Sigmoid colon (tissue), 7 donors: ENCODE results near the gene MACROD2. TPM values are rescaled to one million over a fixed set of nuclear protein-coding genes. Genes with fewer than 3 reads are reported as not detected.

Source experiments
- DNase-seq: peaks from one replicate; pipeline ENCODE4 v3.0.0-alpha.2; 2019
- H3K27ac ChIP-seq, 4 donors: fragments of 200-600 bp; sonication (generic); one replicate each; pipeline ENCODE4 v1.5.1; 2016 to 2019; ENCODE audit warnings: mild to moderate bottlenecking in 1 of 4
- H3K27me3 ChIP-seq, 3 donors: fragments of 200-600 bp; sonication (generic); one replicate each; pipeline ENCODE4 v1.5.1; 2019; ENCODE audit warnings: mild to moderate bottlenecking in 1 of 3
- H3K36me3 ChIP-seq, 4 donors: fragments of 200-600 bp; sonication (generic); one replicate each; pipeline ENCODE4 v1.5.1; 2016 to 2019
- H3K4me1 ChIP-seq, 4 donors: fragments of 200-600 bp; sonication (generic); one replicate each; pipeline ENCODE4 v1.5.1; 2017 to 2019
- H3K4me3 ChIP-seq, 4 donors: fragments of 200-600 bp; sonication (generic); one replicate each; pipeline ENCODE4 v1.5.1; 2017 to 2019; ENCODE audit warnings: mild to moderate bottlenecking in 2 of 4, moderate library complexity in 1 of 4
- H3K9me3 ChIP-seq, 4 donors: fragments of 200-600 bp in 3 of 4; sonication (generic) in 3 of 4; one replicate each; pipeline versions ENCODE4 v1.5.1 to v1.6.1; 2013 to 2019
- EP300 ChIP-seq, 4 donors: sonication (generic); formaldehyde crosslinking; IDR thresholded peaks; one replicate each; pipeline ENCODE4 v1.6.1; 2017; ENCODE audit warnings: antibody characterized with exemption in 4 of 4
- POLR2A ChIP-seq, 2 donors: fragments of 450-650 bp; IDR thresholded peaks; one replicate each; pipeline ENCODE4 v1.6.1; 2016; ENCODE audit warnings: antibody characterized with exemption in 2 of 2, mild to moderate bottlenecking in 2 of 2, moderate library complexity in 2 of 2
- POLR2AphosphoS5 ChIP-seq, 4 donors: sonication (generic); formaldehyde crosslinking; IDR thresholded peaks; one replicate each; pipeline ENCODE4 v1.6.1; 2017; ENCODE audit warnings: antibody characterized with exemption in 4 of 4
- WGBS, 2 donors: extraction: QIAGEN DNeasy Blood & Tissue Kit; methylation state at CpG; one replicate each; pipeline ENCODE4 v1.1.7; 2013; 5-methylcytosine and 5-hydroxymethylcytosine counted together
- intact Hi-C: fragments of 100-400 bp; cut with DNase I; formaldehyde crosslinking; loops from one replicate; pipeline ENCODE4 v1.15.1; 2023
- polyA plus RNA-seq, 3 donors: library from polyadenylated mRNA; stranded (reverse); fragments of 200-250 nt; gene quantifications; one replicate each; pipeline ENCODE4 v1.2.3, GENCODE V29; 2013
- total RNA-seq, 4 donors: library from RNA; depleted of rRNA; stranded (reverse); fragments of >200 nt; gene quantifications; one replicate each; pipeline ENCODE4 v1.1.0, GENCODE V29; 2016
- TF ChIP-seq, protein P1 (sequence below), 4 experiments: fragments of 450-650 bp in 3 of 4; fragments of 200-600 bp in 1 of 4; IDR thresholded peaks; one replicate each; pipeline ENCODE4 v1.5.1; 2016 to 2019; ENCODE audit warnings: antibody characterized with exemption in 4 of 4, mild to moderate bottlenecking in 3 of 4, moderate library complexity in 2 of 4
- donor health status: healthy with polysubstance abuse.
- donor health status: Bipolar disorder and iron deficiency.
- donor health status: healthy.

MACROD2 gene
- total and polyA plus RNA-seq, 7 donors, result 1.2 to 22.4 (median 5.8) TPM

DNA sequence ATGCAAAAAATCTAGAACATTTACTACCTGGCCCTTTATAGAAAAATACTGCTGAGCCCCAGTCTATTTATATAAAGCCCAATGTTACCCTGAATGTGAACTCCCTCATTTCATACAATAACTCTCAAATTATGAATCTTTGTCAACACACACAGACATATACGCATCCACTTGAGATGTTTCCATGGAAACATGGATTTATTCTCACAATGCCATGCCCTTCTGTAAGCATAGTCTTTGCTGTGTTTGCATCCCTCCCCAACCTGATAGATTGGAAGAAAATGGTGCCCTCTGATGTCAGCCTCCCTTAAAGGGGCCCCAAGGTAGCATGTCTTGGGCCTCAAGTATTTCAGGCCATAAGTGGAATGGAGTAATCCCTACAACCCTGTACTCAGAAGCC is 2004.8 kb downstream of the MACROD2 start:
- Histone ChIP-seq H3K4me3 (no peak overlapping the region), H3K27ac (no peak overlapping the region), H3K9me3 (peaks cover 0 to 13% (median 2%) of the 10 kb centered on the region in 4 donors), H3K27me3 (no peaks in the 10 kb centered on the region), H3K36me3 (no peaks in the 10 kb centered on the region), H3K4me1 (no peaks in the 10 kb centered on the region)
- TF ChIP-seq EP300 (IDR thresholded peaks at IDR 0.05) (no peak), POLR2AphosphoS5 (IDR thresholded peaks at IDR 0.05) (no peak), POLR2A (IDR thresholded peaks at IDR 0.05) (no peak)
- TF ChIP-seq, protein P1, sequence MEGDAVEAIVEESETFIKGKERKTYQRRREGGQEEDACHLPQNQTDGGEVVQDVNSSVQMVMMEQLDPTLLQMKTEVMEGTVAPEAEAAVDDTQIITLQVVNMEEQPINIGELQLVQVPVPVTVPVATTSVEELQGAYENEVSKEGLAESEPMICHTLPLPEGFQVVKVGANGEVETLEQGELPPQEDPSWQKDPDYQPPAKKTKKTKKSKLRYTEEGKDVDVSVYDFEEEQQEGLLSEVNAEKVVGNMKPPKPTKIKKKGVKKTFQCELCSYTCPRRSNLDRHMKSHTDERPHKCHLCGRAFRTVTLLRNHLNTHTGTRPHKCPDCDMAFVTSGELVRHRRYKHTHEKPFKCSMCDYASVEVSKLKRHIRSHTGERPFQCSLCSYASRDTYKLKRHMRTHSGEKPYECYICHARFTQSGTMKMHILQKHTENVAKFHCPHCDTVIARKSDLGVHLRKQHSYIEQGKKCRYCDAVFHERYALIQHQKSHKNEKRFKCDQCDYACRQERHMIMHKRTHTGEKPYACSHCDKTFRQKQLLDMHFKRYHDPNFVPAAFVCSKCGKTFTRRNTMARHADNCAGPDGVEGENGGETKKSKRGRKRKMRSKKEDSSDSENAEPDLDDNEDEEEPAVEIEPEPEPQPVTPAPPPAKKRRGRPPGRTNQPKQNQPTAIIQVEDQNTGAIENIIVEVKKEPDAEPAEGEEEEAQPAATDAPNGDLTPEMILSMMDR (IDR thresholded peaks at IDR 0.05), result no peak
- intact Hi-C loops, result no loop called here
- no peak for DNase-seq
- WGBS, 2 donors, result 46 to 95% methylated on average over 1 of the region's 1 CpG

DNA sequence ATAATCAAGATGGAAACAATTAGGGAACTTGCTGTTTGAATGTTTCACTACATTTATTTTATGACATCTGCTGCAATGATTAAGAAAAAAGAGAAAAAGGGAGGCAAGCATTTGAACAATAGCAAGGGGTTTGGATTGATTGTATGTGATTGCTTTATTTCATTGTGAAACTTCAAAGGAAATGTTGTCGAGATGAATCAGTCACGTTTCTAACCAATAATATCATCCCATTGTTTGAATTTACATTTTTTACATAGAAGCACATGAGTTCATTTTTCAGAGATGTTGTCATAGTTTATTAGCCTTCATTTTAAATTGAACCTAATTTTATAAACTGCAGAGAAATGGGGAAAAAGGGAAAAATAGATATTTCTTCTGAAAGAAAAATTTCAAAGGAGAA is 2006.0 kb downstream of the MACROD2 start:
- H3K27me3 ChIP-seq, result no peaks in the 10 kb centered on the region
- H3K27ac ChIP-seq, result no peak overlapping the region
- H3K36me3 ChIP-seq, result no peaks in the 10 kb centered on the region
- no peak overlapping the region for H3K4me3 ChIP-seq
- no peak for DNase-seq
- H3K9me3 ChIP-seq, result peaks cover 0 to 13% (median 2%) of the 10 kb centered on the region in 4 donors
- H3K4me1 ChIP-seq, result no peaks in the 10 kb centered on the region
- 73 to 82% methylated on average over 2 of the region's 2 CpGs for WGBS, 2 donors
- TF ChIP-seq POLR2A (IDR thresholded peaks at IDR 0.05), result no peak
- no peak for TF ChIP-seq EP300 (IDR thresholded peaks at IDR 0.05)
- TF ChIP-seq POLR2AphosphoS5 (IDR thresholded peaks at IDR 0.05), result no peak
- TF ChIP-seq, protein P1 (IDR thresholded peaks at IDR 0.05), result no peak
- intact Hi-C loops, result no loop called here

DNA sequence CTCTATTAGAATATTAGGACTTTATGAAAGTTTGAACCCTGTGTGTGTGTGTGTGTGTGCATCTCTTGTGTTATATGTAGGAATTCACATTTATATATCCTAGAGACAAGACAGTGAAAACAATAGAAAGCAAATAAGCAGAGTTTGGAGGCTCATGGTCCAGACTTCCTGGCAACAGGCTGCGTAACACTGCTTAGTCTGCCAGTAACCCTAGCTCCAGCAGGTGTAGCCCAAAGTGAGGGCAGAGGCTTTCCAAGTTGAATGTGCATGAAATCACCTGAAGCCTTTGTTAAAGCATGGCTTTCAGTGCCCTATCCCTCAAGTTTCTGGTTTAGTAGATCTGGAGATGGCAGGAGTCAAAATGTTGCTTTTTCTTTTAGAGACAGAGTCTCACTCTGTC is 2008.0 kb downstream of the MACROD2 start:
- Histone ChIP-seq H3K9me3 (peaks cover 0 to 4% (median 0%) of the 10 kb centered on the region in 4 donors), H3K4me3 (no peak overlapping the region), H3K27me3 (no peaks in the 10 kb centered on the region), H3K36me3 (no peaks in the 10 kb centered on the region), H3K27ac (no peak overlapping the region), H3K4me1 (peaks cover 0 to 4% (median 0%) of the 10 kb centered on the region in 4 donors)
- TF ChIP-seq, protein P1 (IDR thresholded peaks at IDR 0.05), result no peak
- TF ChIP-seq POLR2A (IDR thresholded peaks at IDR 0.05), result no peak
- TF ChIP-seq EP300 (IDR thresholded peaks at IDR 0.05), result no peak
- TF ChIP-seq POLR2AphosphoS5 (IDR thresholded peaks at IDR 0.05), result no peak
- intact Hi-C loops, result no loop called here
- DNase-seq, result no peak
- 90 to 94% methylated on average over 1 of the region's 1 CpG for WGBS, 2 donors

DNA sequence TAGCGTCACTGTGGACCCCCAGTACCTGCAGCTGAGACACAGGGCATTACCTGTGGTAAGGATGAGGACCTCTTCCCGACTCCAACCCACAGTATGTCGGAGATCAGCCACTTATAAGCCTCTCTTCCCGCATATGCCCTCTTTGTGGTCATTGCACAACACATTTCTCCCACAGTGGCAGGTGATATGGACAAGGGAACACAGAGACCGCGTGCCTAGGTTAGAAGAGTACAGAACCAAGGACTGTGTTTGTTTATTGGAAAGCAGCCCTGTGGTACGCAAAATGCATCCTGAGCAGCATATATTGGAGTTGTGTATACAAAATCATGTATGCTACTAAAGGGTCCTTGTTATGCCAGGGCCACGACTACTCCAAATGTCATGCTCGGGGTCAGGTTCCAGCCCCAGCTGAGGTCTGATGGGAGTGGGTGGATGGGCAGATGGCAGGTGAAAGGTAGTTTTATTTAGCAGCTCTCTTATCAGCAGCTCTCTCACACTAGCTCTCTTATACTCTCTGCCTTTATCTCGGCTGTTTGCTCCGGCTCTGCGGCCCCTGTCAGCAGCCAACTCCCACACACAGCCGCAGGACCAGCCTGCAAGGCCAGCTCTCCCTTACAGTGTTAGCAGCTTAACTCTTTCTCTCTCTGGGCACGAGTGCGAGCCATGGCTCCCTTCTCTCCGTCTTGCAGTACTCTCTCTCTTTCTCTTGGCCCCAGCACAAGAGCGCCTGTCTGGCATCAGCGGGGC is 2009.0 kb downstream of the MACROD2 start:
- Histone ChIP-seq H3K27me3 (no peaks in the 10 kb centered on the region), H3K9me3 (no peaks in the 10 kb centered on the region), H3K4me3 (no peak overlapping the region), H3K4me1 (peaks cover 0 to 4% (median 0%) of the 10 kb centered on the region in 4 donors), H3K36me3 (no peaks in the 10 kb centered on the region), H3K27ac (no peak overlapping the region)
- TF ChIP-seq, protein P1 (IDR thresholded peaks at IDR 0.05), result no peak
- no peak for TF ChIP-seq POLR2A (IDR thresholded peaks at IDR 0.05)
- TF ChIP-seq POLR2AphosphoS5 (IDR thresholded peaks at IDR 0.05), result no peak
- no peak for TF ChIP-seq EP300 (IDR thresholded peaks at IDR 0.05)
- DNase-seq, result no peak
- WGBS, 2 donors, result 80 to 87% methylated on average over 18 of the region's 18 CpGs
- intact Hi-C loops, result no loop called here
